GM18511 (cell line): Measurements from ENCODE around the gene ZNF14.
"Not testable (repeated sequence)": the region's sequence is repeated elsewhere in the genome, so short reads cannot be mapped to it uniquely, and the experiment has no call there.

Experiments used
- ATAC-seq: cut with Tn5 transposase; IDR thresholded peaks from one replicate; pipeline ENCODE4 v1.9.1; 2021; ENCODE audit warnings: mild to moderate bottlenecking, moderate library complexity; ENCODE audit not compliant: unreplicated experiment

The ZNF14 gene

DNA sequence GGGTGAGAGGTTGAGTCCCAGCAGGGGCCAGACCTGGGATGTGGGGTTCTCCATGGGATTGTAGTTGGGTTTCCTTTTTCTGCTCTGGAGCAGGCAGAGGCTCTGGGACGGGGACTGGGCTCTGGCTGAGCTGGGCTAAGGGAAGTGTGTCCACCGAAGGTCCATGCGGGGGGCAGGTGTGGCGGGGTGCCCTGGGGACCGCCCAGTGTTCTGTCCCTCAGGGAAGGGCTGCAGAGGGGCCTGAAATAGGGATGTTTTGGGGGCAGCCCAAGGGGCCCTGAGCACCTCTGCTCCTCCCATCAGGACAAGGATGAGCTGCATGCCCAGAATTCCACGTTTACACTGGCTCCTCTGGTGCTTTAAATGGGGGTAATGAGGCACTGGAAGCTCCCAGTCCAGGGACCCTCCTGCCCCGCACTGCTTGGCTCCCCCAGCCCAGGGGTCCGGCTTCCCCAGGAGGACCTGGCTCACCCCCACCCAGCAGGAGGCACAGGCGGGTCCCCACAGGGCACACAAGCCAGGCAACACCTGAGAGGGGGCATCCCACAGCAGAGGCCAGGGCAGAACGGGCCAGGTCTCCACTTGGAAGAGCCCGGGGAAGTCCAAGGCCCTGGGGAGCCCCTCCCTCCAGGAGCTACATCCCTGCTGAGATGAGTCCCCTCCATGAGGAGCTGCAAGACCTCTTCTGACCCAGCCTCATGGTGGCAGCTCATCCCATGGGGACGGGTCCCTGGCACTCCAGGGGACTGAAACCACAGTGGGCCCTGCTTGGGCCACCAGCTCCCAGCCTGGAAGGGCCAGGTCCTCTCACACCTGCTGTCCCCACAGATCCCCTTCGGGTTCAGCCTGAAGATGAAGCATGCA, 14.7 kb upstream of the ZNF14 start:
- ATAC-seq, result no peak

DNA sequence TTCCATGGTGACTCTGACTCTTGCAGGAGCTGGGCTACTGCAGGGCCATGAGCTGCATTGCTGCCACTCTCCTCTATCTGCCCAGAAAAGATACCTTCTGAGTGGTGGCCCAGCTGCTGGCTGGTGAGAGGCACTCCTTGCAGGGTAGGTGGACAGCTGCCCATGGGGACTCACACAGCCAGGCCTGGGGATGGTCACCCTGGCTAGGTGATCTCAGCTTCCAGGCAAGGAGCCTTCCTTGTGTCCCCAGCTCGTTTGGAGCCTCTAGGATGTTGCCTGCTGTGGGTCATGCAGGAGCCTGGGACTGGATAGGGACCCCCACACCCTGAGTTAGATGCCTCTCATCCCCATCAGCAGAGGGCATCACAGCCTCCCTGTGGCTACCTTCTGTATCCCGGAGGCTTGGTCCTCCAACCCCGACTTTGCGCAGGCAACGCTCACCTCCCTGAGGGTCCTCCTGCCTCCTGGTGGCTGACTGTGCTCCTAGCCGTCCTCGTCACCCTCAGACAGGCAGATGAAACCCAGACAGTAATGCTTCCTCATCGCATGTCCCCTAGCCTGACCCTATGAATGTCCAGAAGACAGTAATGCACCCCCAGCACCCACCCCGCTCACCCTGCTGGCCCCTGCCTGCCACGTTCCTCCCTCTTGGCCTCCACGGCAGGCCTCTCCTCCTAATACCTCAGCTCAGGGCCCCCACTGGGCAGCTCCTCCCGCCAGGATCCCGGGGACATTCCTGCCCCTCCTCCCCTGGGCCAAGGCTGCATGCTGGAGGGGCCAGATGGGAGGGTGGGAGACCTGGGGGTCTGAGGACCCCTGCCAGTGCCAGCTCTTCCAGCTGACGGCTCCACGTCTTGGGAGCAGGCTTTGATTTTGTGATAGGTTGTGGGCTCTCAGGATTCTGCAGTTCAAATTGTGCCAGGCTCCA, 13.6 kb upstream of the ZNF14 start:
- no peak for ATAC-seq

DNA sequence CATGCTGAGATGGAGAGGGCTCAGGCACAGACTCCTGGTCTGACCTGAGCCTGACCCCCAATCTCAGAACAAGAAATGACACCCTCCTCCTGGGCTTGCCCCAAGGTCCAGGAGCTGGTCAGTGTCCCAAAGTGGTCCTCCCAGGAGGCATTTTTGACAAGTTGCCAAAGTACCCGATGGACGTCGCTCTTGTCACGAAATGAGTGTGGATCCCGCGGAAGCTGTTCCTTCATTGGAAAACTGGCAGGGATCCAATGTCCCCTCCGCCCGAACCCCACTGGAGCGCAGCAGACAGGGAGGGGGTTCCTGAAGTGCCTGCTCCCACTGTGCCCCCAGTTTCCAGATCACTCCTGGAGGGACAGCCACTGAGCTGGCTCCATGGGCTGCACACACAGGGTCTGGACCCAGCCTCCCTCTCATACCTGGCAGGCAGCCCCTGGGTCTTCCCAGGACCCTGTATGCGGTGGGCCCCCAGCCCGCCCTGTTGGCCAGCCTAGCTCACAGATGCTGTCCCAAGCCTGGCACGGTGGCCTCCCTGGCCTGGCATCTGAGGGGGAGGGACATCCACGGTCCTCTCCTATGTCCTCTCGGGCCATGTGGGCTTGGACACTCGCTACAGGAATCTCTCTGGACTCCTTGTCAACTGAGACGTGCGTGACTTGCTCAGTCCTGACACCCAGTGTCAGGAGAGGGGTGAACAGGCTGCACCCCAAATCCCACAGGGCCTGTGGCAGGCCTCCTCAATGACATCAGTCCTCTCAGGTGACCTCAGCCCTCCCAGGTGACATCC, 12.8 kb upstream of the ZNF14 start:
- ATAC-seq, result no peak

DNA sequence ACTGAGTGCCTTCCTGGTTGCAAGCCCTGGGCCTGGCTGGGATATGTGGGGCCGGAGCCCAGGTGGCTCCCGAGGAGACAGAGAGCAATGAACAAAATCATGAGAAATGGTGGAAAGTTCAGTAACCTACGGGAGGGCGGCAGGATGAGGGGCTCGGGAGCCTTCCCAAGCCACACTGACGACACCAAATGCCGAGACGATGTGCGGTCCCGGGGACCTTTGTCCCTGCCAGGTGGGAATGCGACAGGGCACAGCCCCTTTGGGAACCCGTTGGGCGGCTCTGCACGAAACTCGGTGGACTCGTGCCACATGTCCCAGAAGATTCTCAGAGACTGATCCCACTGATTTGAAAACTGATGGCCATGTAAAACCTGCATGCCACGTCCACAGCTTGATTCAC, 11.7 kb upstream of the ZNF14 start:
- ATAC-seq, result no peak

DNA sequence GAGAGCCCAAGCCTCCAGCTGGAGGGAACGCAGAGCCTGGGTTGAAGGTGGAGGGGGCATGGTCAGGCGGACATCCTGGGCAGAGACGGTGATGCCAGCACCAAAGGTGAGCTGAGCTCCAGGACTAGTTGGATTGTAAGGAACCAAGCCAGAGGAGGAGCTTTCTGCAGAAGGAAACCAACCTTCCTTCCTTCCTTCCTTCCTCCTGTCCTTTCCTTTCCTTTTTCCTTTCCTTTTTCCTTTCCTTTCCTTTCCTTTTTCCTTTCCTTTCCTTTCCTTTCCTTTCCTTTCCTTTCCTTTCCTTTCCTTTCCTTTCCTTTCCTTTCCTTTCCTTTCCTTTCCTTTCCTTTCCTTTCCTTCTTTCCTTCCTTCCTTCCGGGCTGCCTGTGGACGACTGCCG, 11.0 kb upstream of the ZNF14 start:
- ATAC-seq, result not testable (repeated sequence)

DNA sequence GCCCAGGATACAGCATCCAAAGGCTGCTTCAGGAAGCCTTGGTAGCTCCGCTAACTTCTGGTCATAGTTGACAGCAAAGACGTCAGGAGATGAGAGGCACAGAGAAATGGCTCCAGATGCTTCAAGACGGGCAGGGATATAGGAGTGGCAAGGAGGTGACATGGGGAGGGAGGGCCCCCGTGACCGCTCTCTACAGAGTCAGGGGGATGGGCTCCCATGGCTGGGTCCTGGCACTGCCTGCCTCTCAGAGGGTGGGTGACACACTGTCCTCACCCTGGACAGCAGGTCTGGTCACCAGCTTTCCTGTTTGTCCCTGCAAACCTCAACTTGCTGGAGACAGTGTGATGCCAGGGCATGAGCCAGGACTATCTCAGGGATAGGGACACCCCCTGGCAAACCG, 10.3 kb upstream of the ZNF14 start:
- no peak for ATAC-seq

DNA sequence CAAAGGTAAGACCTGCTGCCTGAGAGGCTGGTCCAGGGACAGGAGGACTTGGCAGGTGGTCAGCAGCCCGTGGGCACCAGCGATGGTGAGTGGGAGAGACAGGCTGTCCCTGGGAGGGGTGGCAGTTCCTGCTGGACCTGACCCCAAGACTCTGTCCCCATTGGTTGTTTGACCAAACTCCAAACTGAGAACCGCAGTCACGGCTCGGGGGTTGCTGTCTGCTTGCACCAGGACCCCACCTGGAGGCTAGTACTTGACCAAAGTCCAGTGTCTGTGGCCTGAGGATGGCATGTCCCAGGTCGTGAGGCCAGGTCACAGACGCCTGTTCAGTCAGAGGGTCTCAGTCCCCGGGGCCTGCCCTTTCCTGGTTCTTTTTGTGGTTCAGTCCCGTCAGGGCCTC, 9.9 kb upstream of the ZNF14 start:
- ATAC-seq, result no peak

DNA sequence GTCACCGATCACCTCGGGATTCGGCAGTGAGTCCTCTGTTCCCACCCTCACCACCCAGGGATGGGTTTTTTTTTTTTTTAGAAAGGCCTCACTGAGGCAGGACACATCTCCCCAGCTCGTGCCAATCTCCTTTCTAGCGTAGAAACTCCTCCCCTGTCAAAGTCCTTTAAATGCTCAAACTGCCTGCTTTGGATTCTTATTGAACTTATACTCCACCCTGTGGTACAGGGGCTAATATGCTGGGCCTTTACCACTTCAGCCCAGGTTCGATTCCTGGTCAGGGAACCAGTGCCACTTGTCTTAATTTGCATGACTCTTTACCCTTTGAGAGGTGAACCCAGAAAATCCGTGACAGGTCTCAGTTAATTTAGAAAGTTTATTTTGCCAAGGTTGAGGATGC, 8.3 kb upstream of the ZNF14 start:
- ATAC-seq, result no peak

DNA sequence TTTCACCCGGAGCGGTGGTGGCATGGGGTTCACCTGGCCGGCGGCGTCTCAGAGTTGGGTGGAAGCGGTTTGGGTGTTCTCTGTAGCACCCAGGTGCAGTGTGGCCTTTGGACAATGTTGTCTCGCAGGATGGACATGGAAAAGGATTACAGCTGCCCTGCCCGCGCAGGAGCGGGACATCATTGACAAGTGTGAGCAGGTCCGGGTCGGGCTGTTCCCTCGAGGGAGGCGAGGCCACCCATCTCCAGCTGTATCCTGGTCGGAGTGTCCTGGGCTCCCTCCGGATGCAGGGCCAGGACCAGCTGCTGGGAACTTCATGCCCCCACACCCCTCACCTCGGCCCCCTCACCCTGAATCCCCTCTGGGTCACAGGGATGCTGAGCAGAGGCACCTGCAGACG, 7.8 kb upstream of the ZNF14 start:
- ATAC-seq, result no peak

DNA sequence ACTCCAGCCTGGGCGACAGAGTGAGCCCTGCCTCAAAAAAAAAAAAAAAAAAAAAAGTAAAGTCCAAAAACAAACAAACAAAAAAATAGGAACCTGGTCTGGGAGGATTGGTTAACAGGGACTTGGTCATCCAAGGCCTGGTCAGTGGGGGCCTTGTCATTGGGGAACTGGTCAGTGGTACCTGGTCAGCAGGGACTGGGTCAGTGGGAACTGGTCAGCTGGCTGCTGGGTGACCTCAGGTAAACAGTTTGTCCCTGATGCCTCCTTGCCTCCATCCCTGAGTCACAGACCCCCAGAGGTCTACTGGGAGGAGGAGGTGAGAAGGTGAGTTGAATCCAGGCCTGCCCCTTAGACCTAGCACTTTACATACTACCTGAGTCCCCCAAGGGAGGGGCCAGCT, 5.7 kb upstream of the ZNF14 start:
- ATAC-seq, result no peak

DNA sequence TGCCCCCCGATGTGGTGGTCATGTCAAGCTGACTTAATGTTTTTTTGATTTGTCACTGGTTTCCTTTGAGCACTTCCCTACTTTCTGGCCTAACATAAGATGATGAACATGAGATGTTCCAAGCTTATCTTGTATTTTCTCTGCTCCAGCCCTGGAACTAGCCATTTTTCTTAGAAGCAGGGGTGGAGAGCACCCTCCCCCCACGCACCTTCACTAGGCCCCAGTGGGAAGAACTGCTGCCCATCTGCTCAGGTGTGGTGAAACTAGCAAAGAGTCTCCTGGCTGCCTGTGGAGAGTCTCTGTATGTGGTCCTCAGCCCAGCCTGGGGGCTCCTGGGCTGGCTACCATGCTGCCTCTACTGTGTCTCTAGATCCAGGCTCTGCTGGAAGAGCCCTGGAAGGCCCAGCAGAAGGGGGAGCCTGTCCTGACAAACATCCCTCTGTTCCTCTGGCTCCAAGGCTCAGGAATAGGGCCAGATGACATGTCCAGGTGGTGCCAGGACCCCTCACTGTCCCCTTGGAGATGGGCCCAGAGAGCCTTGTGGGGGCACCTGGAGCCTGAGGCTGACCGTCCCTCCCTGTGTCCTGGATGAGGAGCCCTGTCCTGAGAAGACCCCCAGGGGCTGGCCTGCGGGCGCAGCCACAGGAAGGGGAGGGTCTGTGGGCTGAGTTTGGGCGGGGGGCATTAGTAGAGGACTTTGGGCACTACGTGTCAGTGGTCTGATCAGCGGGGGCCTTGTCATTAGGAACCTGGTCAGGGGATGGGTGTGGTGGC, 4.8 kb upstream of the ZNF14 start:
- no peak for ATAC-seq

DNA sequence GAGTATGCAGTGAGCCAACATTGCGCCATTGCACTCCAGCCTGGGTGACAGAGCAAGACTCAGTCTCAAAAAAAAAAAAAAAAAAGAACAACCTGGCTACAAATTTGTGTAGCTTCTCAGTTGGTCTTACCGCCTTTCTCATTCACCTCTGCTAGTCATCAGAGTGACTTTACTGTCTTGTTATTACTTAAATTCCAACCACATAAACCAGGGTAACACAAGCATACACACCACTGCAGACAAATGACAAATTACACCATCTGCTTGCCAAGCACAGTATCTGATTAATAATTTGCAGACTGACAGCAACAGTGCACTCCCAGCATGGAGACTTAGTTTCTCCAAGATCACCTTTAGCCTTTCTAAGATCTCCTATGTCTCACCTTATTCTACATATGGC, 11.0 kb downstream of the ZNF14 start:
- no peak for ATAC-seq

DNA sequence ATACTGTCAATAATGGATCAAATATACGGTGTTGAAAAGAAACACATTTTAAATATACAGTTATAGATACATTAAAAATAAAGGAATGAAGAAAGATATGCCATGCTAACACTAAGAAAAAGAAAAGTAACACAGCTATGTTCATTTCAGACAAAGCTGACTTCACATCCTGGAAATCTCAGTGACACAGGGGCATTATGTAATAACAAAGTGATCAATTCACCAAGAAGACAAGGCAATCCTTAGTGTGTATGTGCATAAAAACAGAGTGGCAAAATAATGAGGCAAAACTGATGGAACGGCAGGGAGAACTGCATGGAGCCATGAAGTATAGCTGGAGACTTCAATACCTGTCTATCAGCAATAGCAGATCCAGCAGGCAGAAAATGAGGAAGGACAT, 13.1 kb downstream of the ZNF14 start:
- ATAC-seq, result no peak

DNA sequence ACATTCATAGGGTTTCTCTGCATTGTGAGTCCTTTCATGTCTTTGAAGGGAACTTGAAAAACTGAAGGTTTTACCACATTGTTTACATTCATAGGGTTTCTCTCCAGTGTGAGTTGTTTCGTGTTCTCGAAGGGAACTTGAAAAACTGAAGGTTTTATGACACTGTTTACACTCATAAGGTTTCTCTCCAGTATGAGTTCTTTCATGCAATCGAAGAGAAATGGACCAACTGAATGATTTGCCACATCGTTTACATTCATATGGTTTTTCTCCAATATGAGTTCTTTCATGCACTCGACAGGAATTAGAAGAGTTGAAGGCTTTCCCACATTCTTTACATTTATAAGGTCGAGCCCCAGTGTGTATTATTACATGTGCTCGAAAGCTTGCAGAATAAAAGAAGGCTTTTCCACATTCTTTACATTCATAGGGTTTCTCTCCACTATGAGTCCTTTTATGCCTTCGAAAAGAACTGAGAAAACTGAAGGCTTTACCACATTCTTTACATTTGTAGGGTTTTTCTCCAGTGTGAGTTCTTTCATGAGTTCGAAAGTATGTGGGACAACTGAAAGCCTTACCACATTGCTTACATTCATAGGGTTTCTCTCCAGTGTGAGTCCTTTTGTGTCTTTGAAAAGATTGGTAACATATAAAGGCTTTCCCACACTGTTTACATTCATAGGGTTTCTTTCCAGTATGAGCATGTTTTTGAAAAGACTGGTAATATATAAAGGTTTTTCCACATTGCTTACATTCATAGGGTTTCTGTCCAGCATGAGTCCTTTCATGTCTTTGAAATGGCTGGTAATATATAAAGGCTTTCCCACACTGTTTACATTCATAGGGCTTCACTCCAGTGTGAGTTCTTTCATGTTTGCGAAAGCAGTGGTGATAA, 20.7 kb downstream of the ZNF14 start:
- ATAC-seq, result no peak

DNA sequence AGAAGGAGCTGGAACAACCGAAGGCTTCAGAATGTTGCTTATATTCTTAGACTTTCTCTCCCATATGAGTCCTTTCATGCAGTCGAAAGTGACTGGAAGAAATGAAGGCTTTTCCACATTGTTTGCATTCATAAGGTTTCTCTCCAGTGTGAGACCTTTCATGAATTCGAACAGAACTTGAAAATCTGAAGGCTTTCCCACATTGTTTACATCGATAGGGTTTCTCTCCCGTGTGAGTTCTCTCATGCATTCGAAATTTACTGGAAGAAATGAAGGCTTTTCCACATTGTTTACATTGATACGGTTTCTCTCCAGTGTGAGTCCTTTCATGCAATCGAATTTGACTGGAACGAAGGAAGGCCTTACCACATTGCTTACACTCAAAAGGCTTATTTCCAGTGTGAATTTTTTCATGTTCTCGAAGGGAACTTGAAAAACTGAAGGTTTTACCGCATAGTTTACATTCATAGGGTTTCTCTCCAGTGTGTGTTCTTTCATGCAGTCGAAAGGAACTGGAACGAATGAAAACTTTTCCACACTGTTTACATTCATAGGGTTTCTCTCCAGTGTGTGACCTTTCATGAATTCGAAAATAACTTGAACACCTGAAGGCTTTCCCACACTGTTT, 21.5 kb downstream of the ZNF14 start:
- ATAC-seq, result no peak

DNA sequence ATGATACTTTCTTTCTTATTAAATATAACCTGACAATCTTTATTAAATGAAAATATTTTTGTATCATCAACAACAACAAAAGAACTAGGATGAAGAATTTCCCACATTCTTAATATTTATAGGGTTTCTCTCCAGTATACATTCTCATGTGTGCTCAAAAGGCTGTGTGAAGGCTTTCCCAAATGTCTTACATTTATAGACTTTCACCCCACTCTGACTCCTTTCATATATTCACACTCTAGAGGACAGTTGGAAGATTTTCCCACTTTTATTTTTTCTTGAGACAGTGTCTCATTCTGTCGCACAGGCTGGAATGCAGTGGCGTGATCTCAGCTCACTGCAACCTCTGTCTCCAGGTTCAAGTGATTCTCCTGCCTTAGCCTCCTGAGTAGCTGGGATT, 22.4 kb downstream of the ZNF14 start:
- no peak for ATAC-seq

DNA sequence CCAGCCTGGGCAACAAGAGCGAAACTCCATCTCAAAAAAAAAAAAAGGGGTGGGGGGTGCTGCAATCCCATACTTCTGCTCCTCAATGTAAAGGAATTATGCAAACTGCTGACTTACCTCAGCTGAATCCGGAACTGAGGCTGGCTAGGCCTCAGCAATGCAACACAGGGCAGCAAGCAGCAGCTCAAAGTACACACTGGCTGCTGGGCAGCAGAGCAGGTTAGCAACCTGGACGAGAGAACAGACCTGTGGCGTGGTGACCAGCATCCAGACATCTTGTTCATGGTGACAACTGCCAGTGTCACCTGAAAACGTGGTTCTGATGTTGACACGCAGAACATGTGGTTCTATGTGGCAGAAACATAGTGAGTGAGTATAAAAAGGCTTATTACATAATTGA, 28.1 kb downstream of the ZNF14 start:
- ATAC-seq, result no peak

DNA sequence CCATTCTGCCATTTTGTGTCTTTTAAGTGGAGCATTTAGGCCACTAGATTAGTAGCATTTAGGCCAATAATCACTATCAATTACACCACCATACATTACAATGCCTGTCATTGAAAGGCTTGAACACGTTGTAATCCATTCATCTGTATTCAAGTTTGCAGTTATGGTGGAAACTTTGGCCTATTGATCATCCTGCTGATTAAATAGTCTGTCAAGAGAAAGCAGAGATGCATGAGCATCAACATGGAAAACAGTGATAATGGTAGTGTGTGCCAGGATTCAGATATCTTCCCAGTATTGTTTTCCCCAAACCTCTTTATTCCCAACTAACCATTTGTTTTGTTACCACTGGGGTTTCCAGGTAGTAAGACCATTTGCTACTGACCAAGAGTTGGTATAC, 32.4 kb downstream of the ZNF14 start:
- ATAC-seq, result not testable (repeated sequence)

DNA sequence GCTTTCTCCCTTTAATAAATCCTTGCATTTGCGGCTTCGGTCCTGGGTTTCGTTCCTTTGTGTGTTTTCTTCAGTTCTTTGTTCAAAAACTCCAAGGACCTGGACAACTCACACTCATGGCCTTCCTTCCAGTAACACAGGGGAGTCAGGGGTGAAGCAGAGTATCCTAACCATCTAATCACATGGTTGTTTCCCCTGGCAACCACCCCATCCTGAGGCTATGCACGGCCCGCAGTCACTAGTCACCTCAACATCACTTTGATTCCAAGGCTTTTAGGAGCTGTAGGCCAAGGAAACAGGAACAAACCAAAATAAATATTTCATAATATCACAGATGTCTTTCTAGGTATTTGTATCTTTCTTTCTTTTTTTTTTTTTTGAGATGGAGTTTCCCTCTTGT, 35.3 kb downstream of the ZNF14 start:
- ATAC-seq, result no peak
